Measurements from ENCODE around the gene MSI2. TPM values are rescaled to one million over a fixed set of nuclear protein-coding genes. Genes with fewer than 3 reads are reported as not detected.
A peak's percentile ranks its signal among the peaks of the same experiment; 100 is the strongest.

Gene MSI2
- total RNA-seq, 4 donors from 2014 or later: 60.7 to 101 (median 70.9) TPM

- H3K36me3 ChIP-seq: no peaks in the 10 kb centered on the region
- H3K4me1 ChIP-seq: peaks cover 47 to 72% of the 10 kb centered on the region in 2 donors
- no peak overlapping the region for H3K4me3 ChIP-seq (replicated peaks in 1 of 3)
- no peak for DNase-seq
- WGBS, 2 donors: 67 to 68% methylated on average over 9 of the region's 10 CpGs
- intact Hi-C loops (cut with DNase I): no loop called here
- no peaks in the 10 kb centered on the region for H3K9me3 ChIP-seq
- TF ChIP-seq, protein P1, sequence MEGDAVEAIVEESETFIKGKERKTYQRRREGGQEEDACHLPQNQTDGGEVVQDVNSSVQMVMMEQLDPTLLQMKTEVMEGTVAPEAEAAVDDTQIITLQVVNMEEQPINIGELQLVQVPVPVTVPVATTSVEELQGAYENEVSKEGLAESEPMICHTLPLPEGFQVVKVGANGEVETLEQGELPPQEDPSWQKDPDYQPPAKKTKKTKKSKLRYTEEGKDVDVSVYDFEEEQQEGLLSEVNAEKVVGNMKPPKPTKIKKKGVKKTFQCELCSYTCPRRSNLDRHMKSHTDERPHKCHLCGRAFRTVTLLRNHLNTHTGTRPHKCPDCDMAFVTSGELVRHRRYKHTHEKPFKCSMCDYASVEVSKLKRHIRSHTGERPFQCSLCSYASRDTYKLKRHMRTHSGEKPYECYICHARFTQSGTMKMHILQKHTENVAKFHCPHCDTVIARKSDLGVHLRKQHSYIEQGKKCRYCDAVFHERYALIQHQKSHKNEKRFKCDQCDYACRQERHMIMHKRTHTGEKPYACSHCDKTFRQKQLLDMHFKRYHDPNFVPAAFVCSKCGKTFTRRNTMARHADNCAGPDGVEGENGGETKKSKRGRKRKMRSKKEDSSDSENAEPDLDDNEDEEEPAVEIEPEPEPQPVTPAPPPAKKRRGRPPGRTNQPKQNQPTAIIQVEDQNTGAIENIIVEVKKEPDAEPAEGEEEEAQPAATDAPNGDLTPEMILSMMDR (IDR thresholded peaks at IDR 0.05): no peak
- TF ChIP-seq POLR2A (IDR thresholded peaks at IDR 0.05): no peak
- peak overlapping the region; percentile 53 to 75 (median 67) for H3K27ac ChIP-seq
- H3K27me3 ChIP-seq: no peaks in the 10 kb centered on the region
These were observed 209.7 kb downstream of the MSI2 start for GRCh38 chr17:57466017-57466471.

- TF ChIP-seq, protein P1 (IDR thresholded peaks at IDR 0.05): no peak
- no peak for TF ChIP-seq POLR2A (IDR thresholded peaks at IDR 0.05)
- Histone ChIP-seq H3K4me3 (replicated peaks in 1 of 3) (no peak overlapping the region), H3K36me3 (no peaks in the 10 kb centered on the region), H3K27me3 (no peaks in the 10 kb centered on the region), H3K9me3 (no peaks in the 10 kb centered on the region), H3K4me1 (peaks cover 49 to 75% of the 10 kb centered on the region in 2 donors), H3K27ac (peak overlapping the region in 2 of 3 donors; percentile 67 to 75)
- 94 to 98% methylated on average over 1 of the region's 1 CpG for WGBS, 2 donors
- intact Hi-C loops (cut with DNase I): no loop called here
- DNase-seq: no peak
These were observed 210.2 kb downstream of the MSI2 start for GRCh38 chr17:57466521-57466920.

DNA sequence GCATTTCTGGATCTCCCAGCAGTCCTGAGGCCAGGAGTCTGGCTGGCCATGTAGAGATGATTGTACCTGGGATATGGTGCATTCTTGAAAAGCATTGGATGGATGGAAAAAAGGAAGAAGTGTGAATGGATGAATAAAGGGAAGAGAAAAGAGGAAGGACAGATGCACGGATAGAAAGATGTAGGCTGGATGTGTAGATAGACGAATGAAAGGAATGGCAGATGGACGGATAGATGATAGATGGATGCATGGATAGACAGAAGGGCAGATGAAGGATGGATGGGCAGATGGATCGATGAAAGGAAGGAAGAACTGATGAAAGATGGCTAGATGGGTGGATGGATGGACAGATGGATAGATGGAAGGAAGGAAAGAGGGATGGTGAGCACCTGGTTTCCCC is 210.9 kb downstream of the MSI2 start:
- 96% methylated on average over 4 of the region's 4 CpGs for WGBS, 2 donors
- Histone ChIP-seq H3K36me3 (no peaks in the 10 kb centered on the region), H3K27ac (no peak overlapping the region), H3K9me3 (no peaks in the 10 kb centered on the region), H3K27me3 (no peaks in the 10 kb centered on the region), H3K4me3 (replicated peaks in 1 of 3) (no peak overlapping the region), H3K4me1 (peaks cover 52 to 75% of the 10 kb centered on the region in 2 donors)
- DNase-seq: no peak
- intact Hi-C loops (cut with DNase I): no loop called here
- no peak for TF ChIP-seq POLR2A (IDR thresholded peaks at IDR 0.05)
- TF ChIP-seq, protein P1 (IDR thresholded peaks at IDR 0.05): no peak

DNA sequence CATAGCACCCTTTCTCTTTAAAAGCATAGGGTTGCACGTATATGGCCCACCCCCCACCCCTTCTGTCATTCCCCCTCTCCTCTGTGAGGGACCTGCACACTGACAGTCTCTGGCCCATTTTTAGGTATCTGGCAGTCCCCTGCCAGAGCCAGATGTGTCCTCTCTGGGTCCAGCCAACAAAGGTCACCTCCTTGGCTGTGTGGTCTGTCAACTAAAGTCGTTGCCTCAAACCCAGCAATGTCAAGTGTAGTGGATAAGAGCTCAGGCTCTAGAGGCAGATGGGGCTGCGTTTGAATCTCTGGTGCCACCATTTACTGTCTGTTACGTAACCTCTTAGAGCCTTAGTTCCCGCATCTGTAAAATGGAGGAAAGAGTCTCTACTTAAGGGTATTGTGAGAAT is 211.5 kb downstream of the MSI2 start:
- TF ChIP-seq, protein P1 (IDR thresholded peaks at IDR 0.05): no peak
- no peak for TF ChIP-seq POLR2A (IDR thresholded peaks at IDR 0.05)
- no peak overlapping the region for H3K27ac ChIP-seq
- intact Hi-C loops (cut with DNase I): no loop called here
- no peaks in the 10 kb centered on the region for H3K9me3 ChIP-seq
- DNase-seq: no peak
- H3K27me3 ChIP-seq: no peaks in the 10 kb centered on the region
- no peak overlapping the region for H3K4me3 ChIP-seq (replicated peaks in 1 of 3)
- H3K4me1 ChIP-seq: peaks cover 48 to 75% of the 10 kb centered on the region in 2 donors
- WGBS, 2 donors: 86 to 88% methylated on average over 5 of the region's 5 CpGs
- no peaks in the 10 kb centered on the region for H3K36me3 ChIP-seq

GRCh38 chr17:57468932-57469775 is 212.8 kb downstream of the MSI2 start:
- Histone ChIP-seq H3K27me3 (no peaks in the 10 kb centered on the region), H3K4me1 (peaks cover 44 to 75% of the 10 kb centered on the region in 2 donors), H3K4me3 (replicated peaks in 1 of 3) (no peak overlapping the region), H3K9me3 (no peaks in the 10 kb centered on the region), H3K27ac (peak overlapping the region; percentile 20 to 77 (median 66)), H3K36me3 (no peaks in the 10 kb centered on the region)
- TF ChIP-seq POLR2A (IDR thresholded peaks at IDR 0.05): no peak
- TF ChIP-seq, protein P1 (IDR thresholded peaks at IDR 0.05): no peak
- no peak for DNase-seq
- intact Hi-C loops (cut with DNase I): no loop called here
- 74 to 81% methylated on average over 9 of the region's 9 CpGs for WGBS, 2 donors

Measured in thyroid gland (tissue), 4 donors.